GM19452 (cell line): ENCODE data around the gene MSGN1.

Experiments
- ATAC-seq: cut with Tn5 transposase; IDR thresholded peaks from one replicate; pipeline ENCODE4 v1.9.1; 2021; ENCODE audit not compliant: unreplicated experiment

Gene MSGN1

DNA sequence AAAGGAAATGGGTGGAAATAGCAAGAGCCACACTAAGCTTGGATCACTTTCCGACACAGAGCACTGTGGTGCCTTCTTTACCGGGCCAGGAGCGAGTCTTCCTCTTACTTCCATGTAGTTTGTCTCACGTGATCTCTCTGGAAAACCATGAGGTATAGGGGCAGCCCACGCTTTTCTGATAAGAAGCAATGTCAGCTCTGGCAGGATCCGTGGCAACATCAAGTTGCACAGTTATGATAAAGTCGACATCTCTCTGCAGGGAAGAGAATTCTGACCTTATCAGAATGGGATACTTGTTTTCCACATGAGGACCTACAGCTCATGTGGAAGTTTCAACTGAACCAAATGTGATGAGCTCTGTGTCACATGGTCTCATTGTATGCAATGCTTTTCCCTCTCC lies 29.5 kb downstream of the MSGN1 start:
- no peak for ATAC-seq

DNA sequence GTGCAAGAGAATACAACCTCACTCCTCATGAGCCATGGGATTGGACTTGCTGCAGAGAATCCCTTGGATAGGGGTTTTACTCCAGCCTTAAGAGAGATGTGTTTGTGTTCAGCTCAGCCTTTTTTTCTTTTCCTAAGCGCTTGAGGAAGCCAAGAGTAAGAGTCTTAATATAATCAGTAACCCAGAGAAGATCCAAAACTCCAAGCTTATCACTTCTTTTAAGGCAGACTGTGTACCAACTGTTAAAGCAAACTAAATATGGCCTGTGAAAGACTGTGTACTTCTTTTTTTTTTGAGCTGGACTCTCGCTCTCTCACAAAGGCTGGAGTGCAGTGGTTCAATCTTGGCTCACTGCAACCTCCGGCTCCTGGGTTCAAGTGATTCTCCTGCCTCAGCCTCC lies 30.4 kb downstream of the MSGN1 start:
- no peak for ATAC-seq

DNA sequence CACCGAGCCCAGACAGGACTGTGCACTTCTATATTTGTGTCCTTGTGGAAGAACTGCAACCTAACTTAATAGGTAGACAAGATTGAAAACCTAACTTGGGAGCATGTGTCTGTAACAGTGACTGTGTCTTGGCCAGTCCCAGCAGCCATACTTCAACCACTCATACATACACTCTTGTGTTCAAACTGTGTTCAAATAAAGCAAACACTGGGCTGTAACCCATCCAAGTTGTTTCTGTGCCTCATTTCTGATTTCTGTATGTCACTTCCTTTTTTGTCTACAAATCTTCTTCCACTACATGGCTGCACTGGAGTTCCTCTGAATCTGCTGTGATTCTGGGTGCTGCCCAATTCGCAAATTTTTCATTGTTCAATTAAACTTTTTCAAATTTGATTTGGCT lies 31.0 kb downstream of the MSGN1 start:
- no peak for ATAC-seq

DNA sequence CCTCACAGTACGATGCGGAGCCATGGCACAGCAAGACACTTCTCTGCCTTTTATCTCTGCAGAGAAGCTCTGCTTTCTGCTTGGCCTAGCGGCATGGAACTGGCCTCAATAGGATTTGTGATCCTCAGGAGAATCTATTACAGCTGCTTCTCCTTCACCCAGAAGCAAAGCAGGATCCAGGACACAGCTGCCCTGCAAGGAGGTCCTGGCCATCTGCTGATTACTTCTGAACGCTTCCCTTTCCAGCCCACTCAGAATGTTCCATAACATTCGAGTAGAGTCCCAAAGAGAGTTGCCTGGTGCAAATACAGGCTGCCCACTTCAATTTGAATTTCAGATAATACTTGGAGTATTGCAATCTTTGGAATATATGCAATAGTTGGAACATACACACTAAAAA lies 33.0 kb downstream of the MSGN1 start:
- ATAC-seq, result no peak

GRCh38 chr2:17850151-17850550 lies 33.9 kb downstream of the MSGN1 start:
- ATAC-seq, result no peak

DNA sequence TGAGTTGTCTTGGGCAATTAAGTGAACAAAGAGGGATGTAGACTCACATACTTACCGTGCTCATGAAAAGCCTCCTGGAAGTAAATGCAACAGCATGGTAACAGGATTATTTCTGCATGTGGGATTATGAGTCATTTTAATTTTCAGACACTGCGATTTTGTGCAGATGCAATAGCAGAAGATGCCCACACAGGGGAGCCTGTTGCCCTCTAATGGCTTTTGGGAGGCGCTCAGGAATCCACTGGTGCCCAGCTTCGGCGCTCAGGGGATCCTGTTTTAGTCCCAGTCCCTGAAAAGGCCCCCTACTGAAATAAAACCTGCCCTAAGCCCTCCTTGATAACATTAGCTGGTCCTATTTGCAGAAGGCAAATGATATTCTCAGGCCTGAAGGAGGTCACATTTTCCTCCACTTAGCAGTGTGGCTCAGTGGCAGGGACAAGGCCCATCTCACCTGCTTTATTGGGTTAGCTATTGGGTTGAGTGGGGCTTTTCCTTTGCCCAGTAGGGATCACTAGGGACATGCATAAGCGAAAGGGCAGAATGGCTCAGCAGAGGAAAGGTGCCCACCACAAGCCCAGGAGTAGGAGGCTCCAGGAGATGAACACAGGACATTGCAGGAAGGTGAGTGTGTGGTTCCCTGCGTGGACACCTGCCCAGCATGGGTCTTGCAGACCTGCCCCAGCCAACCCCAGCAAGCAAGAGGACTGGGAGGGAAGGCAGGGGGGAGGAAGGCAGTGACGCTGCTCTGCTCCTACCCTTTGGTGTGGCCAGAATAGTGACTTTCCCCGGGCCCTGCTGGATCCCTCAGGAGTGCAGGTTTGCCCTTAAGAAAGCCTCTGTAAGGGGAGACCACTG lies 35.7 kb downstream of the MSGN1 start:
- peak; percentile 78 for ATAC-seq

- no peak for ATAC-seq
Measured at GRCh38 chr2:17853799-17854198, 37.5 kb downstream of the MSGN1 start.

GRCh38 chr2:17857021-17857420 lies 40.8 kb downstream of the MSGN1 start:
- ATAC-seq, result no peak

DNA sequence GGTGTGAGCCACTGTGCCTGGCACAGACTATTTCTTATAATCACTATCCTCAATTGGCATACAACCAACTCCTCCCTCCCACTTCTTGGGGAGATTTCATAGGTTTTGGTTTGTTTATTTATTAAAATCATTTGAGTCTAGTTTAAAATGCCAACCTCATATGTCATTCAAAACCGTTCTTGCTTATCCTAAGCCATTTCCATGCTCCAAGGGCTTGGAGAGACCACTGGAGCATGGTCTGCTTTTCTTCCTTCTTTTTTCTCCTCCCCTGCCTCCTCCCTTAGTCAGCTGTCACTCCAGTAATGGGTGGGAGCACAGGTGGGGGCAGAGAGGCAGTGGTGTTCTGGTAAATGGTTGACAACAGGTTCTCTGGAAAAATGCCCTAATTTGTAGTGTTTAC lies 41.8 kb downstream of the MSGN1 start:
- no peak for ATAC-seq

DNA sequence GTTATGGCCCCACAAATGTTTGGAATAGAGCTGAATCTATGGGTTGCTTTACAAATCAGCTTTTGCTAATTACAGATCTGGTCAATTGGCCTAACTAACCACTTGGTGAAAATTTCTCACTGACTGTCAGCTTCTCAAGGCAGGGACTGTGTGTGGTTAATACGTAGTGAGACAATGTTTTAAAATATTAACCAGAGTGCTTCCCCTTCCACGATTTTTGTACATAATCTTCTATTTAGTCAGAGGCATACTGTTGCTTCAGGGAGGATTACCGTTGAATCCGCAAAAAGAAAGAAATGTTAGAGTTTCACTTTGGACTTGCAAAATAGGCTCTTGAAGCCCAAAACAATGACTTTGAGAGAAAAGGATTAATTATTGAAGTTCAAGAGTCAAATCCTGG lies 47.3 kb downstream of the MSGN1 start:
- ATAC-seq, result no peak

DNA sequence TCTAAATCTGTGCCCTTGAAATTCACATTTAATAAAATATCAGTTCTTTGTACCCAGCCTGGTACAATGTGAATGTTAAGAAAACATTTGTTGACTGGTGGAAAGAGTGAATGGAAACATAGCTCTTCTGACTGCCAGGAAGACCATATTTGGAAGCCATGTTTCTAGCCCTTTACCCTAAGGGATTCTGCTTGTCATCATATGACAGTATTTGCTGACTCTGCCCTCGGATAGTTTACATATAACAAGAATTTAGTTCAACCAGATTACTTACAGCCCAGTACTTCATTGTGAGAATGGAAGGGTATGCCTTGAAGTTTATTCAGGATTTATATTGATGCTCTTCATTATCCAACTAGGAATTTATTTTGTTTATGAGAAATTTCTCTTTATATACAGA lies 48.4 kb downstream of the MSGN1 start:
- no peak for ATAC-seq

DNA sequence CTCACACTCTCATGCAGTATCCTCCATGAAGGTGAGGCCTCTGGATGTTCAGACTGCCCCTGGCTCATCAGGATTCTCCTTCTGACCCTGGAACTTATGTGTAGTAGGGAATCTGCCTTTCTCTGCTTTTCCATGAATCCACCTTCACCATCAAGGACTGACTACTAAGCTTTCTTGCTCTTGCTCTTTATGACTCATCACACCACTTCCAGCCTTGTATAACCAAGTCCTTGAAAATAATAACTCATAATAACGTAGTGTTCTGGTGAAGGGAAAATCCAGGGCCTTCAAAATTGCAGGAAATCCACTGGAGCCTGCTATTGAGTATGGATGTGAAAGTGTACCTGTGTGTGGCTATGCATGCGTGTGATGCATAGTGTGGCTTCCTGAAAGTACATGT lies 50.9 kb downstream of the MSGN1 start:
- no peak for ATAC-seq
